DMS53 treated with DMSO at 0.1 percent for 48 hours (cell line): Measurements from ENCODE around the gene UCKL1.
A peak's percentile ranks its signal among the peaks of the same experiment; 100 is the strongest.
"Not testable (repeated sequence)": the region's sequence is repeated elsewhere in the genome, so short reads cannot be mapped to it uniquely, and the experiment has no call there.

Experiments
- DNase-seq: peaks from one replicate; lab custom pipeline; 2025; ENCODE audit not compliant: unreplicated experiment; lab: John Stamatoyannopoulos, UW

Gene UCKL1

GRCh38 chr20:63955827-63956663 is at the start of gene UCKL1:
TSS of gene UCKL1 (minus strand) at chr20:63956416. CDS start at chr20:63956372, 44 bp downstream.
- peak; percentile 63 for DNase-seq

GRCh38 chr20:64005394-64005793 is 49.2 kb upstream of the UCKL1 start:
- no peak for DNase-seq

GRCh38 chr20:64003960-64004725 is 47.9 kb upstream of the UCKL1 start:
- DNase-seq = no peak

- DNase-seq = no peak
Measured at GRCh38 chr20:64001607-64002011, 45.4 kb upstream of the UCKL1 start.

- DNase-seq = no peak
Measured at GRCh38 chr20:64000906-64001305, 44.7 kb upstream of the UCKL1 start.

- DNase-seq = no peak
Measured at GRCh38 chr20:63982937-63983336, 26.7 kb upstream of the UCKL1 start.

GRCh38 chr20:63980806-63981728 is 24.9 kb upstream of the UCKL1 start, which contains the start of gene PRPF6:
TSS of gene PRPF6 (plus strand) at chr20:63981132. CDS start at chr20:63981246, 114 bp downstream.
- DNase-seq = peak; percentile 93

- DNase-seq = peak; percentile 60
Measured at GRCh38 chr20:63980317-63980805, 24.1 kb upstream of the UCKL1 start.

GRCh38 chr20:63979557-63980316 is 23.5 kb upstream of the UCKL1 start, which contains the start of gene SAMD10:
TSS of gene SAMD10 (minus strand) at chr20:63979642. CDS start at chr20:63979467, 175 bp downstream.
- peak; percentile 47 for DNase-seq

GRCh38 chr20:63979229-63979556 is 23.0 kb upstream of the UCKL1 start:
- DNase-seq = no peak

- DNase-seq = peak; percentile 66
Measured at GRCh38 chr20:63978319-63979228, 22.4 kb upstream of the UCKL1 start.

- DNase-seq = no peak
Measured at GRCh38 chr20:63977739-63978276, 21.6 kb upstream of the UCKL1 start.

GRCh38 chr20:63976980-63977738 is 20.9 kb upstream of the UCKL1 start:
- DNase-seq = no peak

- DNase-seq = not testable (repeated sequence)
Measured at GRCh38 chr20:63976511-63976910, 20.3 kb upstream of the UCKL1 start.

GRCh38 chr20:63974402-63975200 is 18.4 kb upstream of the UCKL1 start:
- peak; percentile 49 for DNase-seq

GRCh38 chr20:63973636-63974401 is 17.6 kb upstream of the UCKL1 start:
- DNase-seq = peak; percentile 75

- no peak for DNase-seq
Measured at GRCh38 chr20:63973160-63973479, 16.9 kb upstream of the UCKL1 start.
